GM12874 (cell line): ENCODE measurements around the gene NFIX.

Experiments
- CTCF ChIP-seq: IDR thresholded peaks from 2 replicates; pipeline ENCODE4 v1.5.1; 2011; ENCODE audit warnings: low read depth, mild to moderate bottlenecking, control low read depth, low read length, moderate library complexity; ENCODE audit not compliant: insufficient read depth

Gene NFIX

GRCh38 chr19:13040948-13041292 lies 45.6 kb downstream of the NFIX start:
- TF ChIP-seq CTCF, result no peak

- no peak for TF ChIP-seq CTCF
These were observed 47.3 kb downstream of the NFIX start for GRCh38 chr19:13042443-13043130.

GRCh38 chr19:13043285-13043684 lies 48.0 kb downstream of the NFIX start:
- no peak for TF ChIP-seq CTCF

GRCh38 chr19:13044231-13044836 lies 49.1 kb downstream of the NFIX start:
- TF ChIP-seq CTCF, result no peak

- no peak for TF ChIP-seq CTCF
These were observed 50.5 kb downstream of the NFIX start for GRCh38 chr19:13045812-13046211.

GRCh38 chr19:13047374-13047773 lies 52.1 kb downstream of the NFIX start:
- TF ChIP-seq CTCF, result no peak

GRCh38 chr19:13050274-13050673 lies 55.0 kb downstream of the NFIX start:
- TF ChIP-seq CTCF, result no peak
